Right lobe of liver (tissue), 6 donors: Measurements from ENCODE around the gene PFKFB3. TPM values are rescaled to one million over a fixed set of nuclear protein-coding genes. Genes with fewer than 3 reads are reported as not detected.
"Not testable (repeated sequence)": the region's sequence is repeated elsewhere in the genome, so short reads cannot be mapped to it uniquely, and the experiment has no call there.

ENCODE experiments used
- ATAC-seq, 4 donors: fragments of 200-7000 bp; cut with Tn5 transposase; one replicate each; pipeline ENCODE4 v1.9.1; 2020; ENCODE audit warnings: mild to moderate bottlenecking in 4 of 4, moderate library complexity in 4 of 4
- DNase-seq, 3 donors: peaks; one replicate each; pipeline ENCODE4 v3.0.0-alpha.2; 2020
- H3K27ac ChIP-seq, 3 donors: fragments of 200-600 bp; one replicate each; pipeline ENCODE4 v1.8.0; 2022
- H3K27me3 ChIP-seq, 2 donors: fragments of 200-600 bp; one replicate each; pipeline ENCODE4 v1.8.0; 2022
- H3K36me3 ChIP-seq, 4 donors: fragments of 200-600 bp; sonication (generic) in 1 of 4; one replicate each; pipeline versions ENCODE4 v1.5.1 to v1.8.0; 2017 to 2022; ENCODE audit warnings: control low read depth in 1 of 4
- H3K4me1 ChIP-seq, 4 donors: fragments of 200-600 bp; sonication (generic) in 1 of 4; one replicate each; pipeline versions ENCODE4 v1.5.1 to v1.8.0; 2017 to 2022; ENCODE audit warnings: control low read depth in 1 of 4
- H3K4me3 ChIP-seq, 3 donors: fragments of 200-600 bp; one replicate each; pipeline ENCODE4 v1.8.0; 2022
- H3K9me3 ChIP-seq, 4 donors: fragments of 200-600 bp; sonication (generic) in 1 of 4; one replicate each; pipeline versions ENCODE4 v1.5.1 to v1.8.0; 2017 to 2022; ENCODE audit warnings: control low read depth in 1 of 4
- POLR2A ChIP-seq: fragments of 450-650 bp; IDR thresholded peaks from one replicate; pipeline ENCODE4 v1.6.1; 2017; ENCODE audit warnings: antibody characterized with exemption, mild to moderate bottlenecking
- WGBS: methylation state at CpG from one replicate; pipeline ENCODE4 v1.1.6; 2018; ENCODE audit warnings: low coverage, low lambda C conversion rate; ENCODE audit not compliant: insufficient coverage; ENCODE audit errors: missing lambda C conversion rate; 5-methylcytosine and 5-hydroxymethylcytosine counted together
- intact Hi-C, 2 donors: fragments of 100-400 bp; cut with DNase I; formaldehyde crosslinking; loops; one replicate each; pipeline versions ENCODE4 v1.11.2 to v1.14.1; 2022
- total RNA-seq, 6 experiments: library from RNA; depleted of rRNA in 2 of 6; stranded (reverse); fragments of >200 nt in 2 of 6; fragmentation: NEBNext Ultra II Directional in 3 of 6; extraction: Animal tissue kit (Norgen Biotek cat#: 25700) in 3 of 6; gene quantifications; one replicate each; pipeline versions ENCODE4 v1.1.0 to v1.2.4, GENCODE V29; 2016 to 2023
- TF ChIP-seq, protein P1 (sequence below), 4 donors: fragments of 200-600 bp in 3 of 4; fragments of 450-650 bp in 1 of 4; IDR thresholded peaks; one replicate each; pipeline versions ENCODE4 v1.5.1 to v1.8.0; 2016 to 2022; ENCODE audit warnings: antibody characterized with exemption in 4 of 4, mild to moderate bottlenecking in 2 of 4
- donor health status: DM: no; HTN: yes; CAD: no.
- donor health status: DM: no; HTN: no; CAD: no.
- donor health status: DM: no; HTN: no; CAD: no.
- donor health status: DM: no; HTN: yes; CAD: no.
- donor health status: DM: no; HTN: yes; CAD: no.

Gene PFKFB3
- total RNA-seq, 6 experiments from 2014 or later: 6.8 to 57.8 (median 20.8) TPM

- peaks cover 0 to 18% (median 8%) of the 10 kb centered on the region in 4 donors for H3K4me1 ChIP-seq
- DNase-seq (peak in 1 of 3 donors; percentile 15), ATAC-seq (no peak)
- H3K36me3 ChIP-seq: no peaks in the 10 kb centered on the region
- TF ChIP-seq, protein P1, sequence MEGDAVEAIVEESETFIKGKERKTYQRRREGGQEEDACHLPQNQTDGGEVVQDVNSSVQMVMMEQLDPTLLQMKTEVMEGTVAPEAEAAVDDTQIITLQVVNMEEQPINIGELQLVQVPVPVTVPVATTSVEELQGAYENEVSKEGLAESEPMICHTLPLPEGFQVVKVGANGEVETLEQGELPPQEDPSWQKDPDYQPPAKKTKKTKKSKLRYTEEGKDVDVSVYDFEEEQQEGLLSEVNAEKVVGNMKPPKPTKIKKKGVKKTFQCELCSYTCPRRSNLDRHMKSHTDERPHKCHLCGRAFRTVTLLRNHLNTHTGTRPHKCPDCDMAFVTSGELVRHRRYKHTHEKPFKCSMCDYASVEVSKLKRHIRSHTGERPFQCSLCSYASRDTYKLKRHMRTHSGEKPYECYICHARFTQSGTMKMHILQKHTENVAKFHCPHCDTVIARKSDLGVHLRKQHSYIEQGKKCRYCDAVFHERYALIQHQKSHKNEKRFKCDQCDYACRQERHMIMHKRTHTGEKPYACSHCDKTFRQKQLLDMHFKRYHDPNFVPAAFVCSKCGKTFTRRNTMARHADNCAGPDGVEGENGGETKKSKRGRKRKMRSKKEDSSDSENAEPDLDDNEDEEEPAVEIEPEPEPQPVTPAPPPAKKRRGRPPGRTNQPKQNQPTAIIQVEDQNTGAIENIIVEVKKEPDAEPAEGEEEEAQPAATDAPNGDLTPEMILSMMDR (IDR thresholded peaks at IDR 0.05): no peak
- no peak for TF ChIP-seq POLR2A
- no peaks in the 10 kb centered on the region for H3K27me3 ChIP-seq
- intact Hi-C loops: no loop called here
- WGBS: 69% methylated on average over 4 of the region's 5 CpGs
- no peak overlapping the region for H3K27ac ChIP-seq
- H3K4me3 ChIP-seq: no peak overlapping the region
- H3K9me3 ChIP-seq: no peaks in the 10 kb centered on the region
These were observed 79.8 kb downstream of the PFKFB3 start for GRCh38 chr10:6282454-6282958.

DNA sequence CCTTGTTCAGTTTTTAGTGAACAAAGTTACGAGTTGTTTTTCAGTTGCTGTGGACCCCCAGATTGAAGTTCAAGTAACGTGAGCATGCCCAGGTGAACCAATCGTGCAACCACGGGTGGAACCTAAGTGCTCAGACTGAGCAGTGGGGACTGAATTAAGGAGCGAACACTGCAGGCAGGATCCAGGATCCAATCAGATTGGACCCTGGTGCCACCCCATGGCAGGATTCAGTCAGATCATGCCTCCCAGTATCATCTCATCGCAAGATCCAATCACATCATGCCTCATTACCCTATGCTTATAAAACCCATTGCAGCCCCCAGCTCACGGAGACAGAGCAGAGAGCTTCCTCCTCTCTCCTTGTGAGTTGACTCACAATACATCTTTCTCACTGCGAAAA, 80.9 kb downstream of the PFKFB3 start:
- Histone ChIP-seq H3K27ac (no peak overlapping the region), H3K27me3 (no peaks in the 10 kb centered on the region), H3K4me3 (no peak overlapping the region), H3K36me3 (no peaks in the 10 kb centered on the region), H3K9me3 (no peaks in the 10 kb centered on the region), H3K4me1 (peaks cover 0 to 16% (median 8%) of the 10 kb centered on the region in 4 donors)
- ATAC-seq (no peak), DNase-seq (peak in 1 of 3 donors; percentile 37)
- intact Hi-C loops: no loop called here
- TF ChIP-seq POLR2A: no peak
- TF ChIP-seq, protein P1 (IDR thresholded peaks at IDR 0.05): no peak
- WGBS: 90% methylated on average over 2 of the region's 8 CpGs

DNA sequence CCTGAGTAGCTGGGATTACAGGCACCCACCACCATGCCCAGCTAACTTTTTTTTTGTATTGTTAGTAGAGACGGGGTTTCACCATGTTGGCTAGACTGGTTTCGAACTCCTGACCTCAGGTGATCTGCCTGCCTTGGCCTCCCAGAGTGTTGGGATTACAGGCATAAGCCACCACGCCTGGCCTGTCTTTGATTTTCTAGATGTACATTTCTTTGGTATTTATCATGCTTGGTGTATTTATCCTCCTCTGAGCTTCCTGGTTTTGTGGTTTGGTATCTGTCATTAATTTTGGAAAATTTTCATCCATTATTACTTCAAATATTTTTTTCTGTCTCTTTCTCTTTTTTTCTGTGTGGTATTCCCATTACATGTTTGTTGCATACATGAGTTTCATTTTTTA, 87.9 kb downstream of the PFKFB3 start:
- H3K36me3 ChIP-seq, H3K4me3 ChIP-seq, H3K27ac ChIP-seq, H3K9me3 ChIP-seq, H3K4me1 ChIP-seq, H3K27me3 ChIP-seq, ATAC-seq, intact Hi-C loops: not testable (repeated sequence)
- WGBS: 88% methylated on average over 3 of the region's 3 CpGs
- DNase-seq: peak in 1 of 3 donors; percentile 6

- DNase-seq (peak in 1 of 3 donors; percentile 7), ATAC-seq (peak in 2 of 4 donors; percentile 17 to 60)
- WGBS: 52% methylated on average over 7 of the region's 7 CpGs
- Histone ChIP-seq H3K4me3 (no peak overlapping the region), H3K36me3 (no peaks in the 10 kb centered on the region), H3K9me3 (no peaks in the 10 kb centered on the region), H3K27ac (no peak overlapping the region), H3K4me1 (peaks cover 0 to 8% (median 0%) of the 10 kb centered on the region in 4 donors), H3K27me3 (no peaks in the 10 kb centered on the region)
- intact Hi-C loops: no loop called here
- TF ChIP-seq, protein P1 (IDR thresholded peaks at IDR 0.05): no peak
- TF ChIP-seq POLR2A: no peak
These were observed 90.0 kb downstream of the PFKFB3 start for GRCh38 chr10:6292741-6293151.

DNA sequence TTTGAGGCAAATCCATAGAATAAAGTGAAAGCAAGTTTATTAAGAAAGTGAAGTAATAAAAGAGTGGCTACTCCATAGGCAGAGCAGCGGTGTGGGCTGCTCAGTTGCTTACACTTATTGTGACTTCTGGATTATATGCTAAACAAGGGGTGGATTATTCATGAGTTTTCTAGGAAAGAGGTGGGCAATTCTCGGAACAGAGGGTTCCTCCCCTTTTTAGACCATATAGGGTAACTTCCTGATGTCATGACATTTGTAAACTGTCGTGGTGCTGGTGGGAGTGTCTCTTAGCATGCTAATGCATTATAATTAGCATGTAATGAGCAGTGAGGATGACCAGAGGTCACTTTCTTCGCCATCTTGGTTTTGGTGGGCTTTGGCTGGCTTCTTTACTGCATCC, 93.7 kb downstream of the PFKFB3 start:
- intact Hi-C loops: not testable (repeated sequence)
- 73% methylated on average over 4 of the region's 4 CpGs for WGBS

More for the DNA sequence above, 93.7 kb downstream of the PFKFB3 start:
- DNase-seq: peak in 1 of 3 donors; percentile 3
- not testable (repeated sequence) for H3K9me3 ChIP-seq, H3K4me3 ChIP-seq, H3K4me1 ChIP-seq, H3K27ac ChIP-seq, H3K36me3 ChIP-seq, ATAC-seq, H3K27me3 ChIP-seq
